NCI-H2107 treated with DMSO at 0.1 percent for 48 hours (cell line): ENCODE data around the gene EEF1AKMT1.

Experiments
- DNase-seq: peaks from one replicate; lab custom pipeline; 2025; ENCODE audit not compliant: unreplicated experiment; lab: John Stamatoyannopoulos, UW

The EEF1AKMT1 gene

DNA sequence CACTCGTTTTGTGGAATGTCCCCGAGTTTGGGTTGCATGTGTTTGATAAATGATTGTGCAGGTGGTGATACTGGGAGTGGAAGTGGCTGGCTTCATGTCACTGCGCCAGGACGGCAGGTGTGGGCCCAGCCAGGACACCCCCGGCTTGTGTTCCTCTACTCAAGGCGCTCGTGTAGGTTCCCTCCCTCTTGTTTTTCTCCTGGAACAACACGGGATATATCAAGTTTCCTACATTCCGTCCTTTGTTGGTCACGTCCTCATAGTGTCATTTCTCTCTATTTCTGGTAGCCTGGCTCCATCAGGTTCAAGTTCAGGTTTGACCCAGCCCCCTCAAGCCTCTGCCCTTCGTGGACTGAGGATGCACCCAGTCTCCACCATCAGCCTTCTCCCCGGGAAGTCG lies 54.0 kb downstream of the EEF1AKMT1 start:
- DNase-seq: no peak

DNA sequence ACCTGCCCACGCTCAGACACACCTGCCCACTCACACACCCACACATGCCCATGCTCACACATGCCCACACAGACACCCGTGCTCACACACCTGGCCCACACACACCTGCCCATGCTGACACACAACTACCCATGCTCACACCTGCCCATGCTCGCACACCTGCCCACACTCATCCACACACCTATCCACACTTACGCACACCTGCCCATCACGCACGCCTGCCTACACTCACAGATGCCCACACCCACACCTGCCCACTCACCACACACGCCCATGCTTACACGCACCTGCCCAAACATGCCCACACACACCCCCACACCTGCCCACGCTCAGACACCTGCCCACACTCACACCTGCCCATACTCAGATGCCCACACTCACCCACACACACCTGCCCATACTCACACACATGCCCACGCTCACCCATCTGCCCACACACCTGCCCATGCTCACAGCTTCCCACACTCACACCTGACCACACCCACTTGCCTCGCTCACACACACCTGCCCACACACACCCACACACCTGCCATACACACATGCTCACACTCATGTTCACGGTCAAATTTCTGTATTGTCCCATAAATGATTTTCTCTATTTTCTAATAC lies 54.7 kb downstream of the EEF1AKMT1 start:
- DNase-seq: no peak

DNA sequence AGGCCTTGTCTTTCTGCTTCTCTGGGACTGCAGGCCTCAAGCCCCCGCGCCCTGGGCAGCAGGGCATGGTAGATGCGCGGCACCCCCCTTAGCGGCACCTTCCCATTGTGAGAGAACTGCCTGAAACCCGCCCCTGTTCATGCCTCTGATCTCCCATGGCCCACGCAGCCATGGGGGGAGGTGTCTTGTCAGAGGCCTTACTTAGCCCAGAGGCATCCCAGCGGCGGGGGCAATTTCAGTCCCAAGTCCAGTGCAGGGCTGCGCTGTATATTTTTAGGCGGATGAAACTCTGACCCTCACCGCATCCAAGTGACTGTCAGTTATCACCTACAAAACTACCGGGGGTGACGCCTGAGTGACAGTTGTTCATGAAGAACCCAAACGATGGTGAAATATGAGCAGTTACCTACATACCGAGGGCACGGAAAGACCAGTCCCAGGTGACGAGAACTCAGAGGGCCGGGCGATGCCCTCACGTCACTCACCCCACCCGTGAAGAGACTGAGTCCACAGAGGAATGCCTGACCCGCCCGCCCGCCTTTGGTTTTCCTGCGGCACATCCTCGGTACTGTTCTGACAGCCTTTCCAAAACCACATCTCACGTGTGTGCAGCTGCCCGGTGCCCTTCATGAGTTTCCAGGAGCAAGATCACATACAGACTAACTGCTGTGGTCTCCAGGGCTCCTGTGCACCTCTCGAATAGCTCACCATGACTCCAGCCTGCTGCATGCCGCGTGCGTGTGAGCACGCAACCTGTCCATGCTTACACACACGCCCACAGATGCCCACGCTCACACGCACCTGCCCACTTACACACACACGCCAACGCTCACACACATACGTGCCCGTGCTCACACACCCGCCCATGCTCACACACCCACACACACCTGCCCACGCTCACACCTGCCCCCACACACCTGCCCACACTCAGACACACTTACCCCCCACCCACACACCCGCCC lies 55.9 kb downstream of the EEF1AKMT1 start:
- DNase-seq: no peak

DNA sequence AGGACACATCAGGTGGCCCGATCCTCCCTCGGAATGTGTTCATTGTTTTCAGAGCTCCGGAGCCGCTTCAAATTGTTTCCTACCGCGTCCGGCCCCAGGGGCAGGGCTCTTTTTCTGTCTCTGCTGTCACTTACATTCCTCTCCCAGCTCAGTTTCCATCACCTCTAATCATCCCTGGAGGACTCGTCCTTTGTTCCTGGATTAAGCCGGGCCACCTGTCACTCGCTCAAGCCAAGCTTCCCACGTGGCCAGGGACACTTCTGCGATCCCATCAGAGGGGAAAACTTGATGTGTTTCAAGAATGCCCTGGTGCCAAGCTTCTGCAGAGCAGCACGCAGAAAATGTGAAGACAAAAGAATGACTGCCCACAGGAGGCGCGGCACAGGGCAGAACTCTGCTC lies 56.8 kb downstream of the EEF1AKMT1 start:
- DNase-seq: peak; percentile 48

DNA sequence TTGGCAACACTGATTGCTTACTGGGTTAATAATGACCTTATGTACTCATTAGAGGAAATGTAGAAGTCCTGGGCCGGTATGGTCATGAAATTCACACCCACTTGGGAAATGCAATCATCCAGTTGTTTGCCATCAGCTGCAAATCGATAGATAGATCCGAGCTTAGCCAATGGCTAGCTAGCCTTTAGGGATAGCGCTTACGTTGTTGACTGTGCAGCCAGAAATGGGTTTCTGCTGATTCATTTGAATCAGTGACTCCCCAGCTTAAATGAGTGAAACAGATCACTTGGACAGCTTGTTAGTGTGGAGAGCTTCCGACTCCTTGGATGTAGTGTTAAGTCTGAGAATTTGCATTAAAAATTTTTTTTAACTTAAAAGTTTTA lies 58.4 kb downstream of the EEF1AKMT1 start:
- no peak for DNase-seq

DNA sequence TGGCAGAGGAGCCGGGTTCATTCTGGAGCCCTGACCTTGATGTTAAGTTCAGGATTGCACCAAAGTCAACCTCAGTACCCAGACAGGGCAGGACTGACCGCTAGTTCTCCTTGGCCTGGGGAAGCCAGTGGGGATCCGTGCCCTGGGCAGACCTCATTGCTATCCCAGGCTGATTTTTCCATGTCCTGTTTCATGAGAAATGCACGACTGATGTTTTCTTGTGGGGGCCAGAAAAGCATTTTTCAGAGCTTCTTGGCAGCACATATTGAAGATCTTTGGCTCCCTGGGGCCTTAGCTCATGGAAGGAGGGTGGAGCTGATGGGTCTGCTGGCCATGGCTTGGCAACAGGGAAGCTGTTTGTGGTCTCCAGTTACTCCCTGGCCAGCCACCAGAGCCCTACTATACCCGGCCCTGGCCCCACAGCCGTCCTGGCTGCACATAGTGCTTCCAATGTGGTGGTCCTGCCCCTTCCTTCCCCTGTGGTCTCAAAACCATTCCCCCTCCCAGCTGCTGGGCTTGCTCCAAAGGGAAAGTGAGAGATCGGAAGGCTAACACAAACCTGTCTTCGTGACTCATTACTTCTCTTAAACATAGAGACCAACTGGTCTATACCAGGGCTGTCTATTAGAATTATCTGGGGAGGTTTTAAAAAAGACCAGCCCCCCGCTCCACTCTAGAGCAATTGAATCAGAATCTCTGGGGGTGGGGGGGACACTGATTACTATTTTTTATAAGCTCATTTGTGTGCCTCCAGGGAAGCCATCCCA lies 59.0 kb downstream of the EEF1AKMT1 start:
- DNase-seq: no peak

DNA sequence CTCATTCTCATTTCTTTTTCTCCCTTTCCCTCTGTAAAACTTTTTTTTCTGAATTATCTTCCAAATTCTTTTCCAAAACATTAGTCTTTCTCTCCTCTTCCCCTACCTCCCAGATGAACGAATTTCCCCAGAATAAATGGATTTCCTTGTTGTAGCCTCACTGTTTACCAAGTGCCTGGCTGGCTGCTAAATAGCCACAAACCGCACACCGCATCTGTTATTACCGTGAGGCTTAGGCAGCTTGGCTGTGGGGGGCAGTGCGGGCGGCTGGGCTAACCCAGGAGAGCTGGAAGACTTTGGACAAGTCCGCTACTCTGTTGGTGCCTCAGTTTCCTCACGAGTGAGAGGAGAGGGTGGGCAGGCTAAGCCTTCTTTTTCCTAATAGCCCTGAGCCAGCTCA lies 59.6 kb downstream of the EEF1AKMT1 start:
- no peak for DNase-seq

DNA sequence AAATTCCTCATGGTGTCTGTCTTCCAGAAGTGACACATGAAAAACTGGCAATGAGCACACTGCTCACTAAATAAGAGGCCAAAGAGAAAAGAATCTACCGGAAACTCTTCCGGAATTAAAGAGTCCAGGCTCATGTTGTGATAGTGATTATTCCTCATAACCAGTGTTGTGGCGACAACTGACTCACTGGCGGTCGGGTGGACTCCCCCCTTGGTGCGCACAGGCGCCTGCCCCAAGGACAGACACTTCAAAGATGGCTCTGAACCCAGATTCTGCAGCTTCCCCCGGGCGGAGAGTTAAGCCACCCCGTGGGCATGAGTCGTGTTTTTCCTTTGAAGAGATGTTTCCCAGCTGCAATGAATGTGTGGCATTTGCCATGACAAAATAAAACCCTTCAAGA lies 60.0 kb downstream of the EEF1AKMT1 start:
- no peak for DNase-seq

DNA sequence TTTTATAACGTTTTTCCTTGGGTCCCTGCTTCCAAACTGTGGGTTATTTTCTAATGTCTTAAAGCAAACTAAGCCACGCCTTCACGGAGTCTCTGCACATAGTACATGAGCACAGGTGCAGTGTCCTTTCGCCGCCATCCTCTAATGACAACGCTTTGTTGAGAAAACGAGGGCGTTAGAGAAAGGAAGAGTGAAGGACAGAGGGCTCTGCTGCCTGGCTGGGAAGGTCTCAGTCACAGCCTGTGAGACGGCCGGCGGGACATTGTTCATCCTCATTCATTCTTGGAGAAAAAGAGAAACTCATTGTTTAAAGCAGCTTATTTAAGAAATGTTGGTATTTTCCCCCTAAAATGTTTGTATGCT lies 60.8 kb downstream of the EEF1AKMT1 start:
- DNase-seq: no peak

DNA sequence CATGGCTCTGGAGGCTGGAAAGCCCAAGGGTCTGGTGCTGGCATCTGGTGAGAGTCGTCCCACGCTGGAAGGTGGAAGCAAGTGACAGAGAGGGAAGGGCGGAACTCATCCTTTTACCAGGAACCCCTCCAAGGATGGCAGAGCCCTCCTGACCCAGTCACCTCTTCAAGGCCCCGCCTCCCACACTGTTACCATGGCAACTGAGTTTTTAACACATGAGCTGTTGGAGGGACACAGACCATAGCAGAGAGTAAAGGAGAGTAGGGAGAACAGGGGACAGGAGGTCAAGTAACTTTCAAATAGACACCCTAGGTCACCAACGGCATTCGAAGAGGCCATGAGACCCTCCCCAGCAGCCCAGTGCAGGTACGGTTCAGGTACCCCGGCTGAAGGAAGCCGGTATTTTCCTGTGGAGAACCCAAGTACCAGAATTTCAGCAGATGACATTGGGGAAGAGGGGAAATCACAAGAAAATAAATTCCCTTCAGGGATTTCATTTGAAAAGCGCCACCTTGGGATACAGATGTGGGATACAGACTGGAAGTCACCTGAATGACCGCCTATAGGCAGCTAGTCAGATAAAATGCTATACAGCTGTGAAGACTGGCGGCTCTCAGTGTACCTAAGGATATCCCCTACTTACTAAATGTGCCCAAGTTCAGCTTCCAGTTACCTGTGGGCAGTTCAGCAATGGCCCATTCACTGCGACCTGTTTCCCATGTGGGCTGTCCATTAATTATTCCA lies 62.3 kb downstream of the EEF1AKMT1 start:
- DNase-seq: no peak

DNA sequence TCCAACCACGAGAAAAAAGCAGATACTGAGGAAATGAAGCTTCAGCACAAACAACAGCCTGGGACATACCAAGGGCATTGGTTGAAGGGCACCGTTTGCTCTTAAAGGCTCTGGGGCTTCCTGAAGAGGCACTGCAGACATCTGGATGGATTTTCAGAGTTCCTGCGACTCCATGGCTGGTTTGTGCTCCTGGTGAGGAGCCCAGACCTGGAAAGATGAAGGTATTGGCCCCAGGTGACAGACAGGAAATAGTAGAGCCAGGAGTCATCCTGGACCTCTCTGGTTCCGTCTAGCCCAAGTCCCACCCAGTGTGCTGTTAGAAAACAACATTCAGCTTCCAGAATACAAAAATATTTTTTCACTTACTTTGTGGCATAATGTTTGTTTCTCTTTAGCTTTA lies 64.0 kb downstream of the EEF1AKMT1 start:
- DNase-seq: no peak

DNA sequence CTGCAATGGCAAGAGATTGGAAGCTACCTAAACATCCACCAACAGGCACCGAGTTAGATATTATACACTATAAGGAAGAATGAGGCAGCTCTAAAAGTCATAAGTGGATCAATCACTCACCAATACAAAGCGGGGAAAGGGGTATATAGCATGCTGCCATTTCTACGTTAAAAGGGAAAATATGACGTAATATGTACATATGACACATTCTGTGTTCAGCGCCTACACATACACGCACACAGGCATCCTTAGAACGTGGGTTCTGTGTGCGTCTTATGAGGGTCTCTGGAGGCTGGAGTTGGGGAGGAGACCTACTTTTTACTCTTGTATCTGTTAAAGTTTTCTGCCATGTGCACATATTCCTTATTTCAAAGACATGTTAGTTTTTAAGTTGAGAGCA lies 64.4 kb downstream of the EEF1AKMT1 start:
- no peak for DNase-seq

DNA sequence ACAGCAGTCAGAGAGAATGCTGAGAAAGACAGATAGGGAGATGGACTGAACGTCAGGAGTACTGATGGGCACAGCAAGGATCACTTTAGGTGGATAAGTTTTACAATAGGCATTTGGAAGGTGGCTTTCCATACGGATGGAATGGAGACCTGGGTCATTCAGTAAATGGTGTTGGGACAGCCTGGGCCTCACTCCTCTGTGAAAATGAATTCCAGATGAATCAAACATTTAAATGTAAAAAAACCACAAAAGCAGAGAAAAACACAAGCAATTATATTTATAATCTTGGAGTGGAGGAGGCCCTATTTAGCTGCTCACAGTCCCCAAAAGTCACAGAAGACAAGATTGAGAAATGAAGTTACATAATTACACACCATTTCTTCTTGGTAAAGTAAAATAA lies 65.5 kb downstream of the EEF1AKMT1 start:
- DNase-seq: no peak

DNA sequence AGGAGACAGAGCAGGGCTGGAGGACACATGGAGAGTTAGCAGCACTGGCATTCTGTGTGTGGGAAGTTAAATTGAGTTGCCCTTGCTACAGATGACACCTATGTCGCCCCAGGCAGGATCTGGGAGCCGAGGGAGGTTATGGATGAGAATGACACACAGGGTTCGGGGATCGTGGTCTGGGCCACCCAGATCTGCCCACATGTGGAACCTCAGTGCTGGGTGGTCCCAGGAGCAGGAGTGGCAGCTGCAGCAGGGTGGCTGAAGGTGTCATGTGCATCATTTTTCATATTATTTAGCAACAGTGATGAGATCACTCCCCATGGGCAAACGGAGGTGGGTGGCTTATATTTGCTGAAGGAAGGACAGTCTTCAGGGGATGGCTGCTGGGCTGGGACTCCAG lies 67.1 kb downstream of the EEF1AKMT1 start:
- DNase-seq: no peak

DNA sequence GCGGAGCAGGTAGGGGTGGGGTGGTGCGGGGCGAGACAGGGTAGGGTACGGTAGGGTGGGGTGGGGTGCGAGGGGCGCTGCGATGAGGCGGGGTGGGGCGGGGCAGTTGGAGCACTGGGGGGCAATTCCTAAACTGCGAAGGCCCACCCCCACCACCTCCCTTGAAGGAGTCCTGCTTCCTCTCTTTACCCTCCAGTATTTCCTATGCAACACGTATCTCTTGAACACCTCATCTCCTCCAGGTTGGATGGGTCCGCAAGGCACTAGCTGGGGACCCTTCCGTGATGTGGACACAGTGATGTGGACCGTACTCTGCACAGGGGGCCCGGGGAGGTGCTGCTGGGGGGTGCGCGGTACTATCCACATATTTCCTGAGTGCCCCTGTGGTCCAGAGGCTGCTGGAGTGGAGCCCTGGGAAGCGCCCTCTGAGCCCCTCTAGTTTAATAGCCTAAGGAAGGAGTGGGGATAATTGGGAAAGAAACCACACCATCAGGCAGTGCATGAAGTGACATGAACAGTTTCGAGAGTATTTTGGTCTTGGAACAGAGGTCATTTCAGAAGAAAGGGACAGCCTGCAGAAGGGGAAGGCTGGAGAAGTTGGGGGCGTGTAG lies 69.2 kb downstream of the EEF1AKMT1 start:
- no peak for DNase-seq

DNA sequence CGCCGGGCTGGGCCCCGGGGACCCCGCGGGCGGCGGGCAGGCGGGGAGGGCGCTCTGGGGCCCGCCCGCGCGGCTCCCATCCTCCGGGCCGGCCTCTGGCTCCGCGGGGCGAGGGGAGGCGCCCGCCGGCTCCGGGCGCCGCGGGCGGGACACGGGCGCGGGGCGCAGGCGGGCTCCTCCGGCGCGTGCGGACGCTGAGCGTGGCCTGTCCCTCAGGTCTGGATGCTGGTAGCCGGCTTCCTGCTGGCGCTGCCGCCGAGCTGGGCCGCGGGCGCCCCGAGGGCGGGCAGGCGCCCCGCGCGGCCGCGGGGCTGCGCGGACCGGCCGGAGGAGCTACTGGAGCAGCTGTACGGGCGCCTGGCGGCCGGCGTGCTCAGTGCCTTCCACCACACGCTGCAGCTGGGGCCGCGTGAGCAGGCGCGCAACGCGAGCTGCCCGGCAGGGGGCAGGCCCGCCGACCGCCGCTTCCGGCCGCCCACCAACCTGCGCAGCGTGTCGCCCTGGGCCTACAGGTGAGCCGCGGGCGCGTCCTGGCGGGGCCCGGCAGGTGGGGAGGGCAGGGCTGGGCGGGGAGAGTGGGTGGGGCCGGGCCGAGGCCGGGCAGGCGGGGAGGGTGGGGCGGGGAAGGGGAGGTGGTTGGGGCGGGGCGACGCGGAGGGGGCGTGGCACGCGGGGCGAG lies 69.8 kb downstream of the EEF1AKMT1 start:
- no peak for DNase-seq

DNA sequence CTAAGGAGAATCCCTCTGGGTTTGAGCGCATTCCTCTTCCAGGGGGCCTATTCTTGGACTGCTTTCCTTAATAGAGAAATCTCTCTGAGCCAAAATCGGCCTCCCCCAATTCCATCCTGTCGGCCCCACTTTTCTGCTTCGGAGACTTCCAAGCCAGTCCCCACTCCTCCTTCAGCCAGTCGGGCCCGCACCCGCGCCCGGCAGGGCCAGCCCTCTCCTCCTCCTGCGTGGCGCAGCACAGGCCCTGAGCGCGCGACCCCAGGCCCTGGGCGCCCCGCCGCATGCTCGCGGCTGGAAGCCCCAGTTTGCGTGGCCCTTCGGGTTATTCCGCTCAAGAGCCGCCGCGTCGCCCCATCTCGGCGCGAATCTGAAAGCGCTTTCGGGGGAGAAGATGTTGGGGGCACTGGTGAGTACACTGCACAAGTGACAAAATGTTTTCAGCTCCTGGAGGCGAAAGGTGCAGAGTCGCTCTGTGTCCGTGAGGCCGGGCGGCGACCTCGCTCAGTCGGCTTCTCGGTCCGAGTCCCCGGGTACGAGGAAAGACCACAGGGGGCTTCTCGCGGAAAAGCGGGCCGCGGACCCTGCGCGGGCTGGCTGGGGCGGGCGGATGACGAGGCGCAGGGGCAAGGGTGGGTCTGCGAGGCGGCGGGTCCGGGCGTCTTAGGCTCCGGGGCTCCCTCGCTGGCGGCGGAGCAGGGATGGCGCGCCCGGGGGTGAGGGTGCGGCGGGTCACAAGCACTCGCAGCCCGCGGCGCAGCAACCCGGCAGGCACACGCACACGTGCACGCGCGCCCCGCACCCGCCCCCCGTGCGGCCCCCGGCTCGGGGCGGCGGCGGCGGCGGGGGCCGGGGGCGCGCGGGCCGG lies 70.6 kb downstream of the EEF1AKMT1 start, which contains the start of gene IL17D:
Gene IL17D, plus strand, starts transcription at position 785 of the 865 bp plus-strand sequence. CDS start 303 bp downstream, outside the sequence.
- DNase-seq: no peak

DNA sequence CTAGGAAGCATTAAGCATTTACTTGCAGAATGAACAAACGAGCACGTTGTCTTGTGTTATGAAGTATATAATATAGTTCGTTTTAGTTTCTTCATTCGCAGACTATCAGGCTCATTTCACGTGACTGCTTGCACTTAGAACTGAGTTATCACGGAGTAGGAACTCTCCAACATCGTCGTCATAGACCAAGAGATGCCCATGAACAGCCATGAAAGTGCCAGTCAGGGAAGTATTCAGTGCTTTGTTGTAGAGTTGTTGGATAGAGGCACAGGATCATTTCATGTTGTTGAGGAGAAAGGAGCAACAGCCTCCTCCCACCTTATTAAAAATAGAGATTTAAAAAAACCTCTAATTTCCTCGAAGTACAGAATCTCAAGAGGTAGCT lies 71.2 kb downstream of the EEF1AKMT1 start:
- no peak for DNase-seq

DNA sequence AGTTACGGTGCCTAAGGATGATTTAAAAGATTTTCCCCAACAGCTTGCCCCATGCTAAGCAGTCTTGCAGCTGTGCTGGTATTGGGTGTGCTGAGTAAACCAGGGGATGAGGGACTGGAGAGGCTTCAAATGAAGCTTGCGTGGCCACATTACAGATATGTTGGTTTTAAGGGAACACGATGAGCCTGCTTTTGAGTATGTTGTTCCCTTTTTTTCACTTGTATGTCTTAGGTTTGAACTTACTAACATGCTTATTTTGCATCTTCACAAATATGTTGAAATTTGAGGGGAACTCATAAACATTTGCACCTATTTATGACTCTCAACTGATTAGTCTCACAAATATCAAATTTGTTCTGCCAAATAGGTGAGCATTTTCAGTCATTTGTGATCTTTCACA lies 72.3 kb downstream of the EEF1AKMT1 start:
- no peak for DNase-seq
